ENCODE measurements around the gene CPLANE1.
"Not testable (repeated sequence)": the region's sequence is repeated elsewhere in the genome, so short reads cannot be mapped to it uniquely, and the experiment has no call there.

CPLANE1 gene

DNA sequence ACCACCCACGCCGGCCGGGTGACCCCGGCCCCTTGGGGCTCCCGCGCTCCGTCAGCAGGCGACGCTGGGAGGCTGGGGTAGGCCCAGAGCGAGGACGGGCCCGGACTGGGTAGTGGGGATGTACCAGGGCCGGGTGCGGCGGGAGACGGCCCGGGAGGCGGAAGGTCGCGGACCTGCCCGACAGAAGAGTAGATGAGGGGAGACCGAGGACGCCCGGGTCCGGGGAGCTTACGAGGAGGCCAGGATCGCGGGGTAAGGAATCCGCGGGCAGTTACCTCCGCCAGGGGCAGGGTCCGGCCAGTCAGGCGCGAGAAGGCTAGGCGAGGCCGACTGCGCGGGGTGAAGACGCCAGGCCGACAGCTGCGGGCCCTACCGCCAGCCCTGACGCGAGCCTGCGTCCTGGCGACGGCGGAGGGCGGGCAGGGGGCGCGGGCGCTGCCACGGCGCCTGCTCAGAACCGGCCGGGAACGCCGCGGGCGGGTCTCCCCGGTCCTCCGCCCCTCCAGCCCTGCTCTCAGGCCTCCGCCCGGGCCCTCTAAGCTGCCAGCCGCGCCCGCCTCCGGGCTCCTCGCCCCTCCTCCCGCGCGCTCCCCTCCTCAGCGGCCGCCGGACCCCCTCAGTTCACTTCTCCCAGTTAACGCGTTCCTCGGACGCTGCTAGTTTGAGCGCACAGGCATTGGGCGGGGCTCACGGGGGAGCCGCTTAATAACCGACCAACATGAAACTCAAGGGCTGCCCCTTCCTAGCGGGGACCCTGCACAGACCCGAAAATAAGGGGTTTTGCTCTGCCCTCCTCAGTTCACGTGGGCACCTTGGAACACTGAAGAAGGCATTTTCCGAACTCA lies at the start of gene CPLANE1:
CPLANE1 (minus strand) TSS at position 407 of the 845 bp plus-strand sequence. CDS start 1,678 bp downstream, outside the sequence.
- Histone ChIP-seq H3K4me1 (ENCODE audit: control insufficient read depth, low read depth, low read length) (no peaks in the 10 kb centered on the region), H3K9me3 (ENCODE audit: control insufficient read depth, low read depth, low read length) (no peaks in the 10 kb centered on the region), H3K27me3 (ENCODE audit: control insufficient read depth, insufficient read depth, low read length) (no peaks in the 10 kb centered on the region), H3K36me3 (ENCODE audit: control insufficient read depth, low read depth, low read length) (no peaks in the 10 kb centered on the region), H3K27ac (ENCODE audit: low read length) (no peak within 1 kb of the TSS), H3K9ac (ENCODE audit: low read length) (peak within 1 kb of the TSS; percentile 40), H3K4me3 (ENCODE audit: low read length) (peak within 1 kb of the TSS; percentile 65)

DNA sequence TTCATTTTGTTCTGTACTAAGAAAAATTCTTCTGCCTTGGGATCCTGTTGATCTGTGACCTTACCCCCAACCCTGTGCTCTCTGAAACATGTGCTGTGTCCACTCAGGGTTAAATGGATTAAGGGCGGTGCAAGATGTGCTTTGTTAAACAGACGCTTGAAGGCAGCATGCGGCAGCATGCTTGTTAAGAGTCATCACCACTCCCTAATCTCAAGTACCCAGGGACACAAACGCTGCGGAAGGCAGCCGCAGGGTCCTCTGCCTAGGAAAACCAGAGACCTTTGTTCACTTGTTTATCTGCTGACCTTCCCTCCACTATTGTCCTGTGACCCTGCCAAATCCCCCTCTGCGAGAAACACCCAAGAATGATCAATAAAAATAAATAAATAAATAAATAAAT lies 47.1 kb upstream of the CPLANE1 start:
- H3K27ac ChIP-seq (ENCODE audit: low read length); H3K9me3 ChIP-seq (ENCODE audit: control insufficient read depth, low read depth, low read length); H3K27me3 ChIP-seq (ENCODE audit: control insufficient read depth, insufficient read depth, low read length); H3K4me3 ChIP-seq (ENCODE audit: low read length); H3K9ac ChIP-seq (ENCODE audit: low read length); H3K4me1 ChIP-seq (ENCODE audit: control insufficient read depth, low read depth, low read length): not testable (repeated sequence)
- peaks cover 58% of the 10 kb centered on the region for H3K36me3 ChIP-seq (ENCODE audit: control insufficient read depth, low read depth, low read length)

DNA sequence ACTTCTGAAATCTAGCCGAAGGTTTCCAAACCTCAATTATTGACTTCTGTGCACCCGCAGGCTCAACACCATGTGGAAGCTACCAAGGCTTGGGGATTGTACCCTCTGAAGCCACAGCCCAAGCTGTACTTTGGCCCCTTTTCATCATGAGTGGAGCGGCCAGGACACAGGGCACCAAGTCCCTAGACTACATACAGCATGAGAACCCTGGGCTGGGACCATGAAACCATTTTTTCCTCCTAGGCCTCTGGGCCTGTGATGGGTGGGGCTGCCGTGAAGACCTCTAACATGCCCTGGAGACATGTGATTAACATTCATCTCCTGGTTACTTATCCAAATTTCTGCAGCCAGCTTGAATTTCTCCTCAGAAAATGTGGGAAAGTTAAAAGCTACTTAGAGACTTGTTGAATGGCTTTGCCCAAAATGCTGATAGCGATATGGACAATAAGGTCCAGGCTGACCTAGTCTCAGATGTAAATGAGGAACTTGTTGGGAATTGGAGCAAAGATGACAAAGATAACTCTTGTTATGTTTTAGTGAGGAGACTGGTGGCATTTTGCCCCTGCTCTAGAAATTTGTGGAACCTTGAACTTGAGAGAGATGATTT lies 34.1 kb upstream of the CPLANE1 start:
- Histone ChIP-seq H3K9ac (ENCODE audit: low read length) (no peak overlapping the region), H3K9me3 (ENCODE audit: control insufficient read depth, low read depth, low read length) (peaks cover 10% of the 10 kb centered on the region), H3K27me3 (ENCODE audit: control insufficient read depth, insufficient read depth, low read length) (no peaks in the 10 kb centered on the region), H3K27ac (ENCODE audit: low read length) (no peak overlapping the region), H3K4me3 (ENCODE audit: low read length) (no peak overlapping the region), H3K36me3 (ENCODE audit: control insufficient read depth, low read depth, low read length) (no peaks in the 10 kb centered on the region), H3K4me1 (ENCODE audit: control insufficient read depth, low read depth, low read length) (no peaks in the 10 kb centered on the region)

DNA sequence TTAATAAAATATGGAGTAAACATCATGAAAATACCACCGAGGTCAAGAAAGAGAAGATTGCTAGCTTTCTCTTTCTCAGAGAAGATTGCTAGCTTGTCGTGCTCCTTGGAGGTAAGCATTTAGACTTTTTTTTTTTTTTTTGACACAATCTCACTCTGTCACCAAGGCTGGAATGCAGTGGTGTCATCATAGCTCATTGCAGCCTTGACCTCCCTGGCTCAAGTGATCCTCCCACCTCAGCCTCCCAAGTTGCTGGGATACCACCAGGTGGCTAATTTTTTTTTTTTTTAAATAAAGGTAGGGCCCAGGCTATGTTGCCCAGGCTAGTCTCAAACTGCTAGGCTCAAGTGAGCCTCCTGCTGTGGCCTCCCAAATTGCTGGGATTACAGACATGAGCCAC lies 26.3 kb upstream of the CPLANE1 start:
- H3K9ac ChIP-seq (ENCODE audit: low read length): no peak overlapping the region
- no peaks in the 10 kb centered on the region for H3K27me3 ChIP-seq (ENCODE audit: control insufficient read depth, insufficient read depth, low read length)
- H3K27ac ChIP-seq (ENCODE audit: low read length): no peak overlapping the region
- no peaks in the 10 kb centered on the region for H3K4me1 ChIP-seq (ENCODE audit: control insufficient read depth, low read depth, low read length)
- H3K4me3 ChIP-seq (ENCODE audit: low read length): no peak overlapping the region
- no peaks in the 10 kb centered on the region for H3K9me3 ChIP-seq (ENCODE audit: control insufficient read depth, low read depth, low read length)
- no peaks in the 10 kb centered on the region for H3K36me3 ChIP-seq (ENCODE audit: control insufficient read depth, low read depth, low read length)

DNA sequence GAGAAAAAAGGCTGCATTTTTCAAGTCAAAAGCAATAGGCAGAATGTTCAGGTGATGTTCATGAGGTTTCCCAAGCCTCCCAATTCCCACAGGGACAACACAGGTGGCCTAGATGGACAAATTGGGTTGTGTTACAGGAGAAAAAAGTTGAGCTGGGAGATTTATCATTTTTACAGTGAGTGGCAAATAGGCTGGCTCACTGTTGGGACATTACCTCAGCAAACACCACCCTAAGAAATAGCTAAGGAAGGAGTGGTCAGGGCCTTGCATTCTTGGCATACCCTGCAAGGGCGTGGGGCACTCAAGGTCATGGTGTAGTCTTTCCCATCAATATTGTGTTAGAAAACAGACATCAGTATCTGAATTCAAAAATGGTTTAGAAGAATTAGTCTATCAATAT lies 23.3 kb upstream of the CPLANE1 start:
- H3K9me3 ChIP-seq (ENCODE audit: control insufficient read depth, low read depth, low read length): no peaks in the 10 kb centered on the region
- no peak overlapping the region for H3K4me3 ChIP-seq (ENCODE audit: low read length)
- no peaks in the 10 kb centered on the region for H3K4me1 ChIP-seq (ENCODE audit: control insufficient read depth, low read depth, low read length)
- no peak overlapping the region for H3K9ac ChIP-seq (ENCODE audit: low read length)
- H3K27me3 ChIP-seq (ENCODE audit: control insufficient read depth, insufficient read depth, low read length): no peaks in the 10 kb centered on the region
- no peaks in the 10 kb centered on the region for H3K36me3 ChIP-seq (ENCODE audit: control insufficient read depth, low read depth, low read length)
- no peak overlapping the region for H3K27ac ChIP-seq (ENCODE audit: low read length)

DNA sequence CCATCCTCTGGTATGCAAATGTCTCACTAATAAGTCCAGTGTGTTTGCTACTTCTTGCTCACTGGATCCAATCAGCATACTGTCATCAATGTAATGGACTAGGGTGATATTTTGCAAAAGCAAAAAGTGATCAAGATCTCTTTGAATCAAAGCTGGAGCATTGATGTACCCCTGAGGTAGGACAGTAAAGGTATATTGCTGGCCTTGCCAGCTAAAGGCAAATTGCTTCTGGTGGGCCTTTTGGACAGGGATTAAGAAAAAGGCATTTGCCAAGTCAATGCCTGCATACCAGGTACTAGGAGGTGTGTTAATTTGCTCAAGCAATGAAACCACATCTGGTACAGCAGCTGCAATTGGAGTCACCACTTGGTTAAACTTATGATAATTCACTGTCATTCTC lies 18.9 kb upstream of the CPLANE1 start:
- H3K9ac ChIP-seq (ENCODE audit: low read length); H3K4me3 ChIP-seq (ENCODE audit: low read length); H3K36me3 ChIP-seq (ENCODE audit: control insufficient read depth, low read depth, low read length); H3K27ac ChIP-seq (ENCODE audit: low read length); H3K27me3 ChIP-seq (ENCODE audit: control insufficient read depth, insufficient read depth, low read length); H3K9me3 ChIP-seq (ENCODE audit: control insufficient read depth, low read depth, low read length); H3K4me1 ChIP-seq (ENCODE audit: control insufficient read depth, low read depth, low read length): not testable (repeated sequence)

DNA sequence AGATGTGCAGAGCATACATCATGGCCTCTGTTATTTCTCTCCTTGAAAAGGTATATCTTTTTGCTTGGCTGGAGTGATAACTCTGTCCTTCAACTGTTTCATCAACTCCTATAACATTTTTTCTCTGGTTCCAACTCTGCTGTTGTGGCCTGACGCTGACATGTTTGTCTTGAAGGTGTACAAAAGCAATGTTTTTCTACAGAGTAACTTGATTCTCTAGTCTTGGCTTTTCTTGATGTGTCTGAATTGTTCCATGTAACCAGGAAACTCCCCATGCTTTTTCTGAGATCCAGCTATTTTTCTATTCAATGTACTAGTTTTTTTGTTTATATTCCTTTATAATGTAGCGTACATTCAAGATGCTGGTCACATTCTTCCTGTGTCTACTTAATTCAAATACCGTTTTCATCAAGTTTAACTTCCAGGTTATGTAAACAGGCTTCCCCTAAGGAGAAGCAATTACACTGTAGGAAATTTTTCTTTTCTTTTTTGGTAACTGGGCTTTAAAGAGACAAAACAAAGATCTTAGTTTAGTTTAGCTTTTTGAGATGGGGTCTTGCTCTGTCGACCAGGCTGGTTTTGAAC lies 6.7 kb upstream of the CPLANE1 start:
- Histone ChIP-seq H3K4me3 (ENCODE audit: low read length) (no peak overlapping the region), H3K9ac (ENCODE audit: low read length) (no peak overlapping the region), H3K9me3 (ENCODE audit: control insufficient read depth, low read depth, low read length) (peaks cover 2% of the 10 kb centered on the region), H3K27ac (ENCODE audit: low read length) (no peak overlapping the region), H3K36me3 (ENCODE audit: control insufficient read depth, low read depth, low read length) (no peaks in the 10 kb centered on the region), H3K4me1 (ENCODE audit: control insufficient read depth, low read depth, low read length) (no peaks in the 10 kb centered on the region), H3K27me3 (ENCODE audit: control insufficient read depth, insufficient read depth, low read length) (no peaks in the 10 kb centered on the region)

DNA sequence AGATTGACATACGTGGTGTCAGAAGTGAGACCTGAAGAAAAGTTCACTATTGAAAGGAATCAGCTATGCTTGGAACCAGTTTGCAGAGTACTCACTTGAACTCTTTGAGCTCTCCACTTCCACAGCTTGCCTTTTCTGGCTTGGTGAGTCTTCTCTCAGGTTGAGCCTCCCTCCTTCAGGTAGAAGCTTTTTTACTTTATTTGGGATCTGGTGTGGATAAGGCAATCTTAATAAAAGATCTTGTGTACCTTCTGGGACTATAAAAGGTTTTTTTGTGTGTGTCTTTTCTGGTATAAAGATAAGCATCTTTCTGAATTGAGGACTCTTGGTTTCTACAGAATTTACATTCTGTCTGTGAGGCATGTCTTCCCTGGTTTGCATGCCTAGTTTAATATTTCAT lies 5.4 kb upstream of the CPLANE1 start:
- no peaks in the 10 kb centered on the region for H3K36me3 ChIP-seq (ENCODE audit: control insufficient read depth, low read depth, low read length)
- H3K27ac ChIP-seq (ENCODE audit: low read length): no peak overlapping the region

DNA sequence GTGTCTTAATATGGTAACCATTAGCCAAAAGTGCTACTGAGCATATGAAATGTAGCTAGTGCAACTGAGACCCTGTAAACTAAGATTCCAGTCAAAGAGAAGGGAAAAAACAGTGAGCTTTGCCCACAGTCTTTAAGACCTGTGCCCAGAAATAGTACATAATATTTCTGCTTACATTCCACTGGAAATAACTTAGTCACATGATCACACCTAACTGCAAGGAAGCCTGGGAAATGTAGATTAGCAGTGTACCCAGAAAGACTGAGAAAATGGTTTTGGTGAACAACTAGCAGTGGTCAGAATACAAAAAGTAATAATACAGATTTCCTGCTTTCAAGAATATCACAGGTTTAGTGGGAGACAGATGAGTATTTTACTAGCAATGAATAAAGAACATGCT lies 2.5 kb upstream of the CPLANE1 start:
- Histone ChIP-seq H3K27me3 (ENCODE audit: control insufficient read depth, insufficient read depth, low read length) (no peaks in the 10 kb centered on the region), H3K4me1 (ENCODE audit: control insufficient read depth, low read depth, low read length) (no peaks in the 10 kb centered on the region), H3K27ac (ENCODE audit: low read length) (no peak overlapping the region), H3K9ac (ENCODE audit: low read length) (no peak overlapping the region), H3K4me3 (ENCODE audit: low read length) (no peak overlapping the region), H3K36me3 (ENCODE audit: control insufficient read depth, low read depth, low read length) (no peaks in the 10 kb centered on the region), H3K9me3 (ENCODE audit: control insufficient read depth, low read depth, low read length) (no peaks in the 10 kb centered on the region)

More for the DNA sequence above, 5.4 kb upstream of the CPLANE1 start:
- no peak overlapping the region for H3K4me3 ChIP-seq (ENCODE audit: low read length)
- H3K9me3 ChIP-seq (ENCODE audit: control insufficient read depth, low read depth, low read length): peaks cover 2% of the 10 kb centered on the region
- H3K27me3 ChIP-seq (ENCODE audit: control insufficient read depth, insufficient read depth, low read length): no peaks in the 10 kb centered on the region
- no peak overlapping the region for H3K9ac ChIP-seq (ENCODE audit: low read length)
- H3K4me1 ChIP-seq (ENCODE audit: control insufficient read depth, low read depth, low read length): no peaks in the 10 kb centered on the region

DNA sequence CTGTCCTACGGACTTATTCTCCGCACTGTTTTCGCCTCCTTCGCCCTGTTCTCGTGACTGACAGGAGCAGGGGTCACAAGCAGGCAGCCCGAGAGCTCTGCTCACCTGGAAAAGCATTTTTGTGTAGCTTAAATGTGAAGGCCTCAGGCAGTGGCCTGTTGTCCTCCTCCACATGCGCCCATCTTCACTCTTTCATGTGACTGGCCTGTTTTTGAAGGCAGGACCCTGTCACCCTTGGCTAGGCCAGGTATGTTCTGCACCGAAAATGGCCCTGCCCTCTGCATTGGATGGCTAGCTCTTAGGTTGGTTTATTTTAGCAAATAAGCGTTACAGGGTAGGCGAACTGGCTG lies 614 bp upstream of the CPLANE1 start:
- H3K36me3 ChIP-seq (ENCODE audit: control insufficient read depth, low read depth, low read length): no peaks in the 10 kb centered on the region
- H3K4me3 ChIP-seq (ENCODE audit: low read length): peak overlapping the region; percentile 65
- no peaks in the 10 kb centered on the region for H3K27me3 ChIP-seq (ENCODE audit: control insufficient read depth, insufficient read depth, low read length)
- no peaks in the 10 kb centered on the region for H3K9me3 ChIP-seq (ENCODE audit: control insufficient read depth, low read depth, low read length)
- no peaks in the 10 kb centered on the region for H3K4me1 ChIP-seq (ENCODE audit: control insufficient read depth, low read depth, low read length)
- H3K27ac ChIP-seq (ENCODE audit: low read length): no peak overlapping the region
- peak overlapping the region; percentile 40 for H3K9ac ChIP-seq (ENCODE audit: low read length)

DNA sequence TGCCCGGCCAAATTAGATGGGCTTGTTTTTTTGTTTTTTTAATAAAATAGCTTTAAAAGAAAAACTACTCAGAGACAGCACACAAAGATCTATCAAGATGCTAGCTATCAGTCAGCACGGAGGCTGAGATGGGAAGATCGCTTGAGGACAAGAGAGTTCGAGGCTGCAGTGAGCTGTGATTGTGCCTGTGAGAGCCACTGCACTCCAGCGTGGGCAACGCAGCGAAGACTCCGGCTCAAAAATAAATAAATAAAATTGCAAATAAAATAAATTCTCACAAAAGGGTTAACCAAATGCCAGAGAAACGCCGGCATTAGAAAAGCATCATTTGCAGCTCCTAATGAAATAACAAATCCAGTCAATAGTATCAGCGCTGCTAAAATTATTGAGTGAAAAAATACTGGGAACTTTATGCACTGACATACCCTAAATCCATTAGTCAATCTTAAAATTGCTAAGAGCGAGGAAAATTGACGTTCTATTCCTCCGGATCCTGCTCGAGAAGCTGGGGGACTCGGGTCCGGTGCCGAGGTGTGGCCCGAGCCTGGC lies 681 bp downstream of the CPLANE1 start:
- Histone ChIP-seq H3K9me3 (ENCODE audit: control insufficient read depth, low read depth, low read length) (no peaks in the 10 kb centered on the region), H3K4me3 (ENCODE audit: low read length) (peak overlapping the region; percentile 65), H3K36me3 (ENCODE audit: control insufficient read depth, low read depth, low read length) (no peaks in the 10 kb centered on the region), H3K27ac (ENCODE audit: low read length) (no peak overlapping the region), H3K9ac (ENCODE audit: low read length) (peak overlapping the region; percentile 40), H3K4me1 (ENCODE audit: control insufficient read depth, low read depth, low read length) (no peaks in the 10 kb centered on the region), H3K27me3 (ENCODE audit: control insufficient read depth, insufficient read depth, low read length) (no peaks in the 10 kb centered on the region)
